B cell (primary cell): ENCODE measurements around the gene IPCEF1. TPM values are rescaled to one million over a fixed set of nuclear protein-coding genes. Genes with fewer than 3 reads are reported as not detected.

Experiments
- ATAC-seq: fragments of 200-7000 bp; cut with Tn5 transposase; one replicate; pipeline ENCODE4 v1.10.0; 2021; ENCODE audit warnings: low read depth, mild to moderate bottlenecking, moderate number of reproducible peaks, moderate library complexity
- CTCF ChIA-PET: fragments of 350-600 bp; sonication (Branson Sonifier 250); formaldehyde crosslinking; loops from one replicate; lab custom pipeline; 2021; ENCODE audit warnings: antibody characterized with exemption, inconsistent platforms; lab: Charles Lee
- POLR2A ChIA-PET: fragments of 350-600 bp; sonication (Branson Sonifier 250); formaldehyde crosslinking; loops from one replicate; lab custom pipeline; 2021; ENCODE audit warnings: antibody characterized with exemption; lab: Charles Lee
- DNase-seq: peaks from one replicate; pipeline ENCODE4 v3.0.0; 2013
- H2AFZ ChIP-seq: 2 replicates; pipeline ENCODE4 v1.6.1; 2012; ENCODE audit warnings: mild to moderate bottlenecking, low read depth, low read length; ENCODE audit not compliant: insufficient read depth, poor library complexity, severe bottlenecking
- H3K27ac ChIP-seq, 2 donors: 1 replicate in 1 of 2; 2 replicates in 1 of 2; pipeline ENCODE4 v1.5.1; 2012 to 2013; ENCODE audit warnings: low read length in 2 of 2, mild to moderate bottlenecking in 2 of 2, moderate library complexity in 1 of 2
- H3K27me3 ChIP-seq, 4 experiments: fragments of 200-600 bp in 1 of 4; sonication (generic) in 1 of 4; replicated peaks in 1 of 4; 1 replicate in 2 of 4; 2 replicates in 2 of 4; pipeline versions ENCODE4 v1.6.1 to v1.7.0; 2013 to 2016; ENCODE audit warnings: low read length in 3 of 4, mild to moderate bottlenecking in 2 of 4, mixed read lengths in 1 of 4, moderate library complexity in 1 of 4; ENCODE audit not compliant: insufficient read depth in 4 of 4, control insufficient read depth in 3 of 4; ENCODE audit errors: control extremely low read depth in 1 of 4
- H3K36me3 ChIP-seq, 2 experiments: replicated peaks in 1 of 2; 1 replicate in 1 of 2; 2 replicates in 1 of 2; pipeline versions ENCODE4 v1.6.1 to v1.7.1; 2013; ENCODE audit warnings: low read length in 1 of 2; ENCODE audit not compliant: insufficient read depth in 2 of 2, control insufficient read depth in 1 of 2; ENCODE audit errors: control extremely low read depth in 1 of 2, extremely low read depth in 1 of 2
- H3K4me1 ChIP-seq, 2 donors: fragments of 200-600 bp in 1 of 2; sonication (generic) in 1 of 2; 1 replicate in 1 of 2; 2 replicates in 1 of 2; pipeline versions ENCODE4 v1.5.1 to v1.6.1; 2013 to 2017; ENCODE audit warnings: low read length in 2 of 2; ENCODE audit not compliant: control insufficient read depth in 2 of 2, insufficient read depth in 2 of 2
- H3K4me2 ChIP-seq: replicated peaks from 2 replicates; pipeline ENCODE3; 2012; ENCODE audit warnings: mild to moderate bottlenecking, low read depth, low read length; ENCODE audit not compliant: poor library complexity, severe bottlenecking
- H3K4me3 ChIP-seq, 5 experiments: fragments of 200-600 bp in 1 of 5; sonication (generic) in 1 of 5; 1 replicate in 3 of 5; 2 replicates in 2 of 5; pipeline versions ENCODE4 v1.5.1 to v1.7.0; 2011 to 2016; ENCODE audit warnings: low read length in 4 of 5, mild to moderate bottlenecking in 4 of 5, low read depth in 2 of 5, control low read depth in 1 of 5, moderate library complexity in 1 of 5; ENCODE audit not compliant: insufficient read depth in 1 of 5; ENCODE audit errors: control extremely low read depth in 1 of 5, extremely low read depth in 1 of 5
- H3K79me2 ChIP-seq: fragments of 200-600 bp; sonication (generic); one replicate; pipeline ENCODE4 v1.6.0; 2016; ENCODE audit warnings: low read length; ENCODE audit not compliant: control insufficient read depth, insufficient read depth
- H3K9ac ChIP-seq: fragments of 200-600 bp; sonication (generic); 2 replicates; pipeline ENCODE4 v1.6.1; 2017; ENCODE audit warnings: mild to moderate bottlenecking, low read length, moderate library complexity
- H3K9me3 ChIP-seq, 3 donors: one replicate each; pipeline versions ENCODE4 v1.6.1 to v1.7.1; 2013; ENCODE audit warnings: low read length in 2 of 3; ENCODE audit not compliant: control insufficient read depth in 2 of 3, insufficient read depth in 1 of 3; ENCODE audit errors: control extremely low read depth in 1 of 3
- H4K20me1 ChIP-seq: 2 replicates; pipeline ENCODE4 v1.6.0; 2012; ENCODE audit warnings: mild to moderate bottlenecking, low read length; ENCODE audit not compliant: insufficient read depth, control insufficient read depth, poor library complexity, severe bottlenecking
- H3K27ac Mint-ChIP-seq: one replicate; pipeline ENCODE4 v1.8.0; 2021; ENCODE audit warnings: mixed read lengths
- H3K27me3 Mint-ChIP-seq: one replicate; pipeline ENCODE4 v1.8.0; 2021; ENCODE audit warnings: mixed read lengths
- H3K4me1 Mint-ChIP-seq: one replicate; pipeline ENCODE4 v1.8.0; 2021; ENCODE audit warnings: mixed read lengths
- H3K4me3 Mint-ChIP-seq: one replicate; pipeline ENCODE4 v1.8.0; 2021; ENCODE audit warnings: mixed read lengths
- H3K9me3 Mint-ChIP-seq: one replicate; pipeline ENCODE4 v1.8.0; 2022; ENCODE audit warnings: mixed read lengths; ENCODE audit not compliant: insufficient read depth
- CTCF ChIP-seq: fragments of 200-600 bp; IDR thresholded peaks from one replicate; pipeline ENCODE4 v1.8.0; 2022; ENCODE audit warnings: antibody characterized with exemption, mild to moderate bottlenecking
- EZH2 ChIP-seq: IDR thresholded peaks from 2 replicates; pipeline ENCODE4 v1.6.1; 2012; ENCODE audit warnings: borderline replicate concordance, low read depth, mild to moderate bottlenecking, moderate library complexity, low read length; ENCODE audit not compliant: insufficient read depth, poor library complexity, severe bottlenecking
- WGBS: methylation state at CpG from one replicate; pipeline ENCODE4 v1.1.5; 2013; ENCODE audit warnings: missing lambda C conversion rate; ENCODE audit not compliant: insufficient coverage; 5-methylcytosine and 5-hydroxymethylcytosine counted together
- intact Hi-C: fragments of 100-400 bp; cut with micrococcal nuclease; formaldehyde crosslinking; loops from one replicate; pipeline ENCODE4 v1.10.0; 2022
- polyA plus RNA-seq: library from polyadenylated mRNA; depleted of rRNA; stranded (reverse); fragments of >200 nt; gene quantifications from 2 replicates; pipeline ENCODE4 v1.2.3, GENCODE V29; 2012
- total RNA-seq, 2 donors: library from RNA; stranded (reverse); fragments of 120-200 nt in 1 of 2; gene quantifications; 1 replicate in 1 of 2; 2 replicates in 1 of 2; pipeline versions ENCODE4 v1.2.3 to v1.2.4, GENCODE V29; 2013 to 2022

IPCEF1 gene
- total and polyA plus RNA-seq, 2 donors (not counting 1 experiment from before 2014, with no cell fraction given): 0.22 to 0.94 TPM

DNA sequence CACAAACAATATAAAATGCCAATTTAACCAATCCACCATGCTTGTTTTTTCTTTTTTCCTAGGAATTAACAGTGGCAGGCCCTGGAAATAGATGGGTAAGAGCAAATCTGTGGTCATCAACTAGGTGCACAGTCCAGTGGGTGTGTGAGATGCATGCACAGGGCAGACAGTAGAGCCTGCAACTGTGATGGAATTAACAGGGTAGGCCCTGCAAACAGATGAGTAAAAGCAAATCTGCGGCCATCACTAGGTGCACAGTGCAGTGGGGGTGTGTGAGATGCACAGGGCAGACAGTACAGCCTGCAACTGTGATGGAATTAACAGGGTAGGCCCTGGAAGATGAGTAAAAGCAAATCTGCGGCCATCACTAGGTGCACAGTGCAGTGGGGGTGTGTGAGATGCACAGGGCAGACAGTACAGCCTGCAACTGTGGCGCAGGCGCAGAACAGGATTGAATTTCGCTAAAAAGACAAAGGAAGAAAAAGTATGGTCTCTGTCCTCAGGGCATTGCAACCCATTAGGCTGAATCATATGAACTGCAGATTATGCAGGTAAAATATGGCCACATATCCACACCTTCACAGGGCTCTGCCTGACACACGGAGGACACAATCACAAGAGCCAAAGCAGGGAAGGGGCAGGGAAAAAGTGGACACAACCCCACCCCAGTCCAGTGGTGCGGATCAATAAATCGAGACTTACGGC is 41.0 kb upstream of the IPCEF1 start:
- no peak for ATAC-seq
- Mint-ChIP-seq H3K4me1 (no peaks in the 10 kb centered on the region), H3K27ac (no peak overlapping the region), H3K9me3 (no peaks in the 10 kb centered on the region), H3K4me3 (no peak overlapping the region), H3K27me3 (peaks cover 4% of the 10 kb centered on the region)
- no peak for DNase-seq
- intact Hi-C loops: no loop called here
- WGBS: 90% methylated on average over 7 of the region's 9 CpGs
- CTCF ChIA-PET: no interaction called here
- Histone ChIP-seq H3K4me2 (no peak overlapping the region), H3K36me3 (no peaks in the 10 kb centered on the region), H3K9ac (no peak overlapping the region), H3K9me3 (no peaks in the 10 kb centered on the region), H3K4me3 (no peak overlapping the region), H4K20me1 (no peaks in the 10 kb centered on the region), H3K4me1 (no peaks in the 10 kb centered on the region), H3K79me2 (no peaks in the 10 kb centered on the region), H3K27me3 (no peaks in the 10 kb centered on the region), H2AFZ (no peak overlapping the region), H3K27ac (no peak overlapping the region)
- TF ChIP-seq CTCF: no peak
- TF ChIP-seq EZH2: no peak
- POLR2A ChIA-PET: no interaction called here

- 96% methylated on average over 4 of the region's 6 CpGs for WGBS
- H3K4me1 Mint-ChIP-seq: no peaks in the 10 kb centered on the region
- CTCF ChIA-PET: no interaction called here
Observed at GRCh38 chr6:154395878-154396277, 39.3 kb upstream of the IPCEF1 start.

More at GRCh38 chr6:154395878-154396277, 39.3 kb upstream of the IPCEF1 start:
- Histone ChIP-seq H3K27me3 (no peaks in the 10 kb centered on the region), H3K4me3 (no peak overlapping the region), H4K20me1 (no peaks in the 10 kb centered on the region), H3K4me2 (no peak overlapping the region), H3K9ac (no peak overlapping the region), H2AFZ (no peak overlapping the region), H3K4me1 (no peaks in the 10 kb centered on the region), H3K27ac (no peak overlapping the region), H3K79me2 (no peaks in the 10 kb centered on the region), H3K9me3 (no peaks in the 10 kb centered on the region), H3K36me3 (no peaks in the 10 kb centered on the region)
- no peak for ATAC-seq
- Mint-ChIP-seq H3K4me3 (no peak overlapping the region), H3K27me3 (peaks cover 4% of the 10 kb centered on the region), H3K9me3 (no peaks in the 10 kb centered on the region), H3K27ac (no peak overlapping the region)
- no peak for DNase-seq
- TF ChIP-seq CTCF: no peak
- TF ChIP-seq EZH2: no peak
- intact Hi-C loops: no loop called here
- POLR2A ChIA-PET: no interaction called here
